GM19238 (cell line): ENCODE measurements around the gene SEMA3B.
"Not testable (repeated sequence)": the region's sequence is repeated elsewhere in the genome, so short reads cannot be mapped to it uniquely, and the experiment has no call there.

Experiments used
- DNase-seq: peaks from one replicate; pipeline ENCODE4 v3.0.0; 2011; ENCODE audit warnings: low spot score; ENCODE audit not compliant: insufficient read length

The SEMA3B gene

DNA sequence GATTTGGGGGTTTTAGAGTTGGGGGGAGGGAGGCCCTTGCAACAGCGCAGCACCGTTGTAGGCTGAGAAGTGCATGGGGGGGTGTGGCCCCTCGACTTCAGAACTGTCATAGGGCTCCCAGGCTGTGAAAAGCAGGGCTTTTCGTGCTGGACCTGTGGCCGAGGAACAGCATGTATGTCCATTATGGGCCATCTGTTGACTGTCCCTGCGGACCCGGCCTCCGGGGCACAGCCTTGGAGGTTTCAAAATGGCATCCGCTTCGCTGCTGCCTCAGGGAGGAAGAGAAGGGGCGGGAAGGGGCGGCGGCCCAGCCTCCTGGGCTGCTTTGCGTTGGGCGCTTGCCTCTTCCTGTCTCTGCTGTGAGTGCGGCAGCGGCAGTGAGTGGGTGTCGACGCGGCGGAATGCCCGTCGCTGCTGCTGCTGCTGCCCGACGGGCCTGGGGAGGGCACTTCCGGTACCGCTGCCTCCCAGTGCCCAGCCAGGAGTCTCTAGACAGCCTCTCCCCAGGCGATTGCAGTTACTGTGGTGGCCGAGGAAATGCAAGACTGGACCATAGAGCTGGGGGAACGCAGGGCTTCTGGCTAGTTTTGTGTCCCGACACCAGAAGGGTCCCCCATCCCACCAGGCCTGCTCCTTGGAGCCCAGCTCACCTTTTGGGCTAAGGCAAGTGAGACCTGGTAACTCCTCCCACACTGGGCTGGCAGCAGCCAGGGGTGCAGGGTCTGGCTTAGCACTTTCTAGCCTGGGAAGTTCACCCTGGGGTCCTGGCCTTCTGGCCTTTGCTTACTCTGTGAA lies 31.0 kb upstream of the SEMA3B start:
- DNase-seq = peak; percentile 91

DNA sequence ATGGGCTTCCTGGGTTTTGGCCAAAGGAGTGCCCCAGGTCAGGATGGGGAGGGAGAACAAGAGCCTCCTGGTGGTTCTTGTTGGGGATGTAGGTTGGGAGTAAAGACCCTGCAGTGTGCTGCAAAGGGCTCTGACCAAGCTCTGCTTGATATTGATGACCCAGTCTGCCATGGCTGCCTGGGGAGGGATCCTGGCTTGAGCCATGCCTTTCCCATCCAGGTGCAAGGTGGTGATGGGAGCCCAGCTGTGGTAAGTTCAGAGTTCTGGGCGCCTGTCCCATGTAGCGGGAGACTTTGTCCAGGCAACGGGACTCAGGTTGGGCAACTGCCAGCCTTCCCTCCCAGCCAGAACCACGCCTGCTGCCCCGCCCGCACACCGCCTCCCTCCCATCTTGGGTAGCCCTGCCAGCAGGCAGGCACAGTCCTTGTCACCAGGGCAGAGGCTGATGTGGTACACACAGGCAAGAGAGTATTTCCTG lies 30.4 kb upstream of the SEMA3B start:
- no peak for DNase-seq

DNA sequence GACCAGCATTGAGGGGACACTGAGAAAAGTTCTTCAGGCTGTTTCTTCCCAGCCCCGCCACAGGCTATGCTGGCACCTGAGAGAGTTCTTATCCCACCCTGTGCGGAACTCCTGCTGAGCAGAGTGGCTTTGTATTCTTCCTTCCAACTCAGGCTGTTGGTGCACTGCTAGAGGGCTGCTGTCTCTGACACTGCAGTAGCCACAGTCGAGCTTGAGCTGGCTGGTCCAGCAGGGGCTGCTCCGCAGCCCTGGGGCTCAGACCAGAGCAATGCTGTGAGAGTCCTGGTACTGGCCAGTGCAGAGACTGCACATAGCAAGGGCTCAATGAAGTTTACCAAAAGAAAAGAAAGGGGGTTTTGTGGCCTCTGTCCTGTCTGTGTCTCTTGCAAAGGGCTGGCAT lies 29.3 kb upstream of the SEMA3B start:
- no peak for DNase-seq

DNA sequence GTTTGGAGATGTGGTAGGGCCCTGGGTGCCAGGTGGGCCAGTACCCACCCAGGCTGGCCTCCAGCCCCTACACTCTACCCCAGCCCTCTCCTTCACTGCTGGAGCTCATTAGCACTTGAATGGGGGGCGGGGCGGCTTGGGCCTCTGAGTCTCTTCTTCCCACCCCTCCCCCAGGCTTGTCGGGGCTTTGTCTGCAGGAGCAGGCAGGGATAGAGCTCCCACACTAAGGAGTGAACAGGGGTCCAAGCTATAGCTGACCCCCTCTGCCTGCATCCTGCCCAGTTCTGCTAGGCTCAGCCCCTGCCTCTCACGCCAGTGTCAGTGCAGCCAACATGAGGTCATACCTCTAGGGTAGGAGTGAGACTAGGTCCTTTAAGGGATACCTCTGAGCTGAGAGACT lies 27.8 kb upstream of the SEMA3B start:
- DNase-seq = no peak

DNA sequence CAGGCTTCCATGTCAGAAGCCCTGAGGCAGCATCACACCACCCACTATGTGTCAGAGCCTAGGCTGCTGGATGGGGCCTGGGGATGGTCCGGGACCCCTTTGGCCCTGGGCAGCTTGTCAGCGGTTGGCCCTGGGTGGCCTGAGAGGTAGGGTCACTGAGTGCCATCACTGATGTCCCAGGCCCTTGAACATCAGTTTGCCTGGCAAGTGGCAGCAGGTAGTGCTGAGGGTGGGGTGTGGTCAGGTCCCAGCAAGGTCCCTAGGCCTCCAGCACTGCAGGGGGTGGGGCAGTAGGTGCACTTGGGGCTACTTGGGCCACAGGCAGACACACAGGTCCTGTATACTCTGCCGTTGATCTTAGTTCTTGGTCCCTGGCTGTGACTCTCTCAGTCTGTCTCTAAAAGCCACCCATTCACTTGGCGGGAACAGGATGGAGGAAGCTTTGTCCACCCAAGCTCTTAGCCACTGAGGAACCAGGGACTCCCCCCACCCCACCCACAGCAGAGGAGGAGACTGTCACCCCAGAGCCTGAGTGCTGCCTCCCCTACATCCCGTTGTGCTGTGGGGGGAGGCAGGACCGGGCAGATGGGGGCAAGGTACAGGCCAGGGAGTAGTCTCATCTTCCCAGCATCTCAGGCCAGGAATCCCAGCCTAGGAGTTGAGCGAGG lies 27.1 kb upstream of the SEMA3B start:
- DNase-seq = no peak

DNA sequence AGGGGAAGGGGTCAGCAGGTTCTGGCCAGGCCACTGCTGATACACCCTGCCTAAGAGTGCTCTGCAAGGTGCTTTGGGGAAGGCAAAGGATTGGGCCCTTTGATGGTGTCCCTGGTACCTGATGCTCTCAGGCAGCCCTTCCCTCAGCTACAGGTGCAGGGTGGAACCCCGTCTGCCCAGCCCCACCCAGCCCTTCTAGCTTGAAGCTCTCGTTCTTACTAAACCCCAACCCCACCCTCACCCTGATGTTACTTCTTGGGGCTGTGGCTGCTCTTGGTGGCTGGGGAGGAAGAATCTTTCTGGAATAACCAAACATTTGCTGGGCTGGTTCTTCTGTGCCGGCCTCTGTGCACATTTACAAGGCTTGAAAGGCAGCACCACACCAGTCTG lies 26.6 kb upstream of the SEMA3B start:
- no peak for DNase-seq

DNA sequence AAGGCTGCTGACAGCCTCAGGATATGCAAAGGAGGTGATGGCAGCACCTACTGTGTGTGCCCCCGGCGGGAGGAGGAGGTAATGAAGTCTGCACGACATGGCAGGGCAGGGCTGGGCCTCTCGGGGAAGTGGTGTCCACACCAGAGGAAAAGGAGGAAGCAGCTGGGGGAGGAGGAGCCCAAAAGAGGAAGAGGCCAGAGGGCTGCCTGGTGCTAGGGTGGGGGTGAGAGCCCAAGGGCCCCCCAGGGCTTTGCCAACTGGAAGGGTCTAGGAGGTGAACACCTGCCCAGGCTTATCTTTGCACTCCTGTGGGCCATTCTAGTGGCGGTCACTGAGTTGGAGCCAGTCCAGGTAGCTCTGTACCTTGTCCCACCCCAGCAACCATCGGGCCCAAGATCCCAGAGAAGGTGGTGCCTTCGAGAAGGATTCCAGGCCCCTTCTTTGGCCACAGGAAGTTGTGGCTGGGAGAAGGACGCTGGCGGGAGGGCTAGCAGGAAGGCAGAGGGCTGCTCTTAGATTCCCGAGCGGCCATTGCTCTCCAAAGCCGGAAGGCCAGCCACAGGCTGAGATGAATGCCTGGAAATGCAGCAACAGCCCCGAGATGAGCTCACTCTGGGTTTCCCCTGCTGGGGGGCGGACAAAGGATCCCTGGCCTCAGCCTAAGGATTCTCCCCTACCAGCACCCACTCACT lies 25.9 kb upstream of the SEMA3B start:
- DNase-seq = no peak

DNA sequence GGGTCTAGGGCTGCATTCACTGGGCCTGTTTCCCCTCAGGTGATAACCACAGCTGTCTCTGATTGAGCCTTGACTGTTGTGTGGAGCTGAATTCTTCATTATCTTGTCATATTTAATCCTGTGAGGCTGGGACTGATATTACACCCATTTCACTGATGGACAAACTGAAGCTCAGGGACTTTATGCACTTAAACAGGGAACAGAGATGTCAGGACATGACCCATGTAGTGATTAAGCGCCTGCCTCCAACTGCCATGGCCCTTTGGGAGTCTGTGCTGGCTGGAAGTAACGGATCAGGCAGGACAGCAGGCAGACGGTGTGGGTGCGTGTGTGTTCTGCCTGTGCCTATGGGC lies 25.4 kb upstream of the SEMA3B start:
- DNase-seq = no peak

DNA sequence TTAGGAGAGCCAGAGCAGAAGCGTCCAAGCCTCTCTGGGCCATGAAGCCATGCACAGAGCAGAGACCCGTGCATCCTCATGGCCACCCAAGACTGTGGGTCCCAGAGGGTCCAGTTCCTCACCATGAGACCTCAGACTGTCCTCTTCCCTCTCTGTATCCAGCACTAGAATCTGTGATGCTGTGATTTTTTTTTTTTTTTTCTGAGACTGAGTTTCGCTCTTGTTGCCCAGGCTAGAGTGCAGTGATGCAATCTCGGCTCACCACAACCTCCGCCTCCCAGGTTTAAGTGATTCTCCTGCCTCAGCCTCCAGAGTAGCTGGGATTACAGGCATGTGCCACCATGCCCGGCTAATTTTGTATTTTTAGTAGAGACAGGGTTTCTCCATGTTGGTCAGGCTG lies 24.1 kb upstream of the SEMA3B start:
- not testable (repeated sequence) for DNase-seq

DNA sequence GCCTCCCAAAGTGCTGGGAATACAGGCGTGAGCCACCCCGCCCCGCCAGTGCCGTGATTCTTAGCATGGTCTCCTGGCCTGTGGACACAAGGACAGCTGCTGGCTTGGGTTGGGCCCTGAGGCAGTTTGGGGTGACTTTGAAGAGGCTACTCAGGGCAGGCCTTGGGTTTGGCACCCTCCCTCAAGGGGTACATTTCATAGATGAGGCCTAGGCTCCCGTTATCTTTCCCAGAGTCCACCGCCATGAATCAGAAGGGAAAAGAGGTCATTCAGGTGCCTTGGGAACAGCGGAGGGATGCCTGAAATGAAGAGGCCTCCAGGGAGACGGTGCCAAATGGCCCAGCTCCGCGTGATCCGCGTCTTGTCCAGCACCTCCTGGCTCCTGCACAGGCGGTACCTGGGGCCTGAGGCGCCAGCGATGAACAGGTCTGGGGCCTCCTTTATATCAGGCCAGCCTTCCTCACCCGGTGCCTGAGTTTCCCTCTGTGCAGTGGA lies 23.6 kb upstream of the SEMA3B start:
- no peak for DNase-seq

DNA sequence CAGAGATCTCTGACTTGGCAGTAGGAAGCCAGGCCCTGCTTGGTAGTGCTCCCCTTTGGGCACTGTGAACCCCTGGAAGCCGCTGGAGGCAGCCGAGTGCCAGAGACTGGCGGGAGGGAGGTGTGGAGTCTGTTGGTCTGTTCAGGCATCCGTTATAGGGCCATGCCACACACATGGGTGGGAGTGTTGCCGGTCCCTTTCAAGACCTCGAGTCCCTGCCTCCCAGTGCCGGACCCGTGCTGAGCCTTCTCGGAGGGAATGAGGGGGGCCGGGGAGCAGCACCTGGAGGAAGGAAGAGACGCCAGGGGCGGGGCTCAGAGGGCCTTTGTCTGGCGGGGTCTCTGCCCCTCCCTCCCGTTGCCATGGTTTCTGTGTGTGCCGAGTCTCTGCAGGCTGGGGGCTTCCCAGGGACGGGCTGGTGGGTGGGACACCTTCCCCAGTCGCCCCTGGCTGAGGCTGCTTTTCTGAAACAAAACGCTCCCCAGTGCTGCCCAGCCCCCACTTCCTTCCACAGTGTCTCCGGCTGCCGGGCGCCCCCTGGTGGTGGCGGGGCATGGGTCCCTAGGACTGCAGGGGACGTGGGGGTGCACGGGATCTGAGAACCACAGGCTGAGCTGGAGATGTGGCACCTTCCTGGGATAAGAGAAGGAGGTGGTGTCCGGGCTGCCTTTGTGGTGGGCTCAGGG lies 23.0 kb upstream of the SEMA3B start:
- peak; percentile 85 for DNase-seq

DNA sequence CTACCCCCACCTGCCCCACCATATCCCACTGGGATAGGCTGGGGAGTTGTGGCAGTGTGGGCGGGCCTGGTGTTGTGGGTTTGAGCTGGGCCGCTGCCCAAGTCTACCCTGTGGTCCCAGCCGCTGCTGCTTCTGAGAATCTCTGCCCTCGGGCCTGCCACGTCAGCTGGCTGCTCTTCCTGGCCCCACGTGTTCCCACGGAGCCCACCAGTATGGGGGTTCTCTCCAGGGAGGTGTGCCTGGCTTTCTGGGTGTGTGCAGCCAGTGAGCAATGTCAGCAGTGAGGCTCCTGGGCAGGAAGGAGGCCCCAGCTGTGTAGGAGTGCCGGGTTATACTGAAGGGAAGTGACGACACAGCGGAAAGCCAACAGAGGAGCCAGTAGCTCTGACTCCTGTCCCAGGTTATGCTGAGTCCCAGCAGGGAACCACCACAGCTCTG lies 22.4 kb upstream of the SEMA3B start:
- peak; percentile 54 for DNase-seq

DNA sequence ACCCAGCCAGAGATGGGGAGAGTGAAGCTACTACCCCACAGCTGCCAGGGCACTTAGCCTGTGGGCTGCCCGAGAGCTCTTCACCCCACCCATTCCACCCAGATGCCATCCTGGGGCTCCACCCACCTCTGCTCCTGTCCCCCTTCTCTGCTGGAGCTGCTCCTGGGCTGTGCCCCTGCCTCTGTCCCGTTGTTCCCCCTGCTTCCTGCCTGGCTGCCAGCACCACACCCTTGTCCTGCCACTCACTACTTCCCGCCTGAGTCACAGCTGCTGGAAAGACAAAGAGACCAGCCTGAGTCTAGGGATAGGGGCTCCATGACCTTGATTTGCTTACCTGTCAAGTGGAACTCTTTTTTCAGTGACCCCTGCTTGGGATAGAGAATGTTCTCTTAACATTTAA lies 20.6 kb upstream of the SEMA3B start:
- DNase-seq = no peak

DNA sequence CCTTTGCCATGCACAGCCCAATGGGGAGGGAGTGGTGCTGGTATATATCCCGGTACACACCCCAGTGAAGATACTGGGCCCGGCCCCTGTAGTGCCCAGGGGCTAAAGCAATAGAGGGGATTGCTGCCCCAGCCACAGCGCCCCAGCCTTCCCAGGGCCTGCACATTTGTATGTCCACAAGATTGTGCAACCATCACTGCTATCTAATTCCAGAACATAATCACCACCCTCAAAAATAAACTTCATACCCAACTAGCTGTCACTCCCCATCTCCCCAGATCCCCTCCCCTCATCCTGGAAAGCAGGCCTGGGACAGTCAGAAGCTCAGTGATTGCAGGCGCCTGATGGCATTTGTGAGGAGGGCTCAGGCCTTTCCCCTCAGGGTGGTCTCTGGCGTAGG lies 19.5 kb upstream of the SEMA3B start:
- DNase-seq = no peak

DNA sequence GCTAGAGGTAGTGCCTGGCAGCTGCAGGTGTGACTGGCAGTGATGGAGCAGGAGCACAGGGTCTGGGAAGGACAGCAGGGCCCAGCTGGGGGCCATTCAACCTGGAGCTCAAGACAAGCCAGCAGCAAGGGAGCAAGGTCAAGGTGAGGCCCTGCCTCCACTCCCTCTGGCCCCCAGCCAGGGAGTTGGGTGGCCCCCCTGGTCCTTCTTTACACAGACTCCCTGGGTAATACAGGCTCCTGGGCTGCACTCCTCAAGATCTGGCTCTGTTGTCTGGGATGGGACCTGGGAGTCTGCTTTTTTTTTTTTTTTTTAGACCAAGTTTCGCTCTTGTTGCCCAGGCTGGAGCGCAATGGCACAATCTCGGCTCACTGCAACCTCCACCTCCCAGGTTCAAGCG lies 18.4 kb upstream of the SEMA3B start:
- DNase-seq = no peak

DNA sequence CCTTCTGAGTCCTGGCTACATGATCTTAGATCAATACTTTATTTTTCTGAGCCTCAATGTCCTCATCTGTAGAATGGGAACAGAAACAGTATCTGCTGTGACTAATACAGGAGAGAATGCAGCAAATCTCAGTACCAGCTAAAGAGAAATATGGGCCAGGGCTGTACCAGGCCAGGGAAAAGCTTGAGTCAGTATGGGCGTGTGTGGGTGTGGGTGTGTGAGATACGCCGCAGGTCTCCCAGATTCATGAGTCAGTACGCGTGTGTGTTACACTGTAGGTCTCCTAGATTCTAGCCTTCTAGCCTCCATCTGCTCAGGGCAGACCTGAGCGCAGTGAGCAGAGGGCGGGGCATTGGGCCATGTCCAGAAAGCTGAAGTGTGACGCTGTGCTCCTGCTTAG lies 17.7 kb upstream of the SEMA3B start:
- DNase-seq = no peak

DNA sequence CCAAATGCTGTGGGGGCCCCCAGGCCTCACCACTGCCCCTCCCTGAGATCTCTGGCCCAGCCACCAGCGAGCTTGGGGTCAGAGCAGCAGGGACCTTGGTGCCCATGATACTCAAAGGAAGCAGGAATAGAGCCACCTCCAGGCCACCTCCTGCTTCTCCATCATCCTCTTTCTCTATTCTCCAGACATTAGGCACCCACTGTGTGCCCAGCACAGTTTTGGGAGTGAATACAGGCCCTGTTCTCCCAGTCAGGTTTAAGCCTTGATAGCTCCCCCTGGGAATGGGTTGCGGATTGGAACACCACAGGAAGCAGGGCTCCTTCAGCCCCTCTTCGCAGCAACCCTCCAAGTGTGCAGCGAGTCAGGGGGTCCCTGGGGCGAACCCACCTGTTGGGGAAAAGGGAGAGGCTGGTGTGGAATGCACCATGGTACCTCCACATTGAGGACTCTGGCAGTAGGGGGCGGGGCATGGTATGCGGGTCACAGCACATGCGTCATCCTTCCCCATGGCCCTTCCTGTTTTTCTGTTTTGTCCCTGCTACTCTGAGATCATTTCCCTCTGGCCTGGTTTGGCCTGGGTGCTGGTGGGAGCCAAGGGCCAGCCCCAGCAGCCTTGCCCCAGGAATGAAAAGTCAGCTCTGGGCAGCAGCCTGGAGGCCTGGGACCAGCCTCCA lies 14.2 kb upstream of the SEMA3B start:
- no peak for DNase-seq

DNA sequence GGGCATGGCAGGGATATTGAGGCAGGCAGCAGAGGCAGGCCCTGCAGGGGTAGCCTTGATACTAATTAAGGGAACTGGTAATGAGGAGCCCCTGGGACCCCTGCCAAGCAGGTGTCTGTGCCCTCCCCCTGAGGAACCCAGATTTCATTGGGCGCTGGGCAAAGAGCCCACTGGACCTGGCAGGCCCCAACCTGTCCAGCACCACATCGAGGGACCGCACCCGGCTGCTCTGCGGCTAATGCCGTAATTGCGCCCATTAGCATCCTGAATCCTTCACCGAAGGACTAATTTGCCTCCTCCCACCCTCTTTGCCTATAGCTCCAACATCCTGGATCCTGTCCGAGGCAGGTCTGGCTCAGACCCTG lies 13.7 kb upstream of the SEMA3B start:
- DNase-seq = no peak

DNA sequence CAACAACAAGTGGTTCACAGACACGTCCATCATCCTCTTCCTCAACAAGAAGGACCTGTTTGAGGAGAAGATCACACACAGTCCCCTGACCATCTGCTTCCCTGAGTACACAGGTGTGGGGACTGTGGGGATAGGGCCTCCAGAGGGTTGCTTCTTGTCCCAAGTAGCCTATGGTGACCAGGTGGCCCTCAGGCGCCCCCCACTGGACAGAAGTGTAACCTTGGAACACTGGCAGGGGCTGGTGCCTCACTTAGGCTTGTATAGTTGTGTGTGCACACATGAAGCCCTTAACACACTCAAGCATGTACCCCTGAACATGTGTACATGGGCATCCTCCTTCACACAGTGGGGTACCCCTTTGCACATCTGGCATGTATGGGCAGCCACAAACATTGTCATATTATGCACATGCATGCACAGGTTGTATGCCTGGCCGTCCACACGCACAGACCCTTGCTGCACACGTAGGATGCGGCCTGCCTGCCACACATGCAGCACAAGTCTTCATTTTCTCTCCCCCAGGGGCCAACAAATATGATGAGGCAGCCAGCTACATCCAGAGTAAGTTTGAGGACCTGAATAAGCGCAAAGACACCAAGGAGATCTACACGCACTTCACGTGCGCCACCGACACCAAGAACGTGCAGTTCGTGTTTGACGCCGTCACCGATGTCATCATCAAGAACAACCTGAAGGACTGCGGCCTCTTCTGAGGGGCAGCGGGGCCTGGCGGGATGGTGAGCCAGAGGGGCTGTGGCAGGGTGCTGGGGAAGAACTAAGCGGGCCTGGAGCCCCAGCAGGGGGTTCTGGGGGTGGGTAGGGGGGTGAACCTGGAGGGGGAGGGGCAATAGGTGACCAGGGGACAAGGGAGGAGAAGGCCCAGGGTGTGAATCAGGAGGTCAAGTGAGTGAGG lies 11.7 kb upstream of the SEMA3B start:
- no peak for DNase-seq

DNA sequence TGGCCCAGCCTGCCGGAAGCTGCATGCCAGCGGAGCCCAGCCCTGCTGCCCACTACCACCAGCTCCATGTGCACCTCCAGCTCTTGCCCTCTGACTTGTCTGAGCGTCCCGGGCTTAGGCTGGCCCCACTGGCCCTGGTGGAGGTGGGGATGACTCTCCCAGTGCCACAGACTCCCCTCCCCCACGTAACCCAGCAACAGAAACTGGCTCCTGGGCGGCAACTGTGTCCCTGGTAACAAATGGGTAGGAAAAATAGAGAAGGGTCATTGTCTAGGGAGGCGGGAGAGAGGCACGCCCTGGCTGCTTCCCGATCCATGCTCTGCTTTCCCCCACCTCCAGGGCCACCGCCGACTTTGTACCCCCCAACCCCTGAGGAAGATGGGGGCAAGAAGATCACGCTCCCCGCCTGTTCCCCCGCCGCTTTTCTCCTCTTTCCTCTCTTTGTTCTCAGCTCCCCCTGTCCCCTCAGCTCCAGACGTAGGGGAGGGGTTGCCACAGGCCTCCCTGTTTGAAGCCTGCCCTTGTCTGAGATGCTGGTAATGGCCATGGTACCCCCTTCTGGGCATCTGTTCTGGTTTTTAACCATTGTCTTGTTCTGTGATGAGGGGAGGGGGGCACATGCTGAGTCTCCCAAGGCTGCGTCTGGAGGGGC lies 10.8 kb upstream of the SEMA3B start:
- no peak for DNase-seq
